SK-N-SH treated with all-trans-retinoic acid at 6 μM for 48 hours (cell line): ENCODE results near the gene ZNF160.
A peak's percentile ranks its signal among the peaks of the same experiment; 100 is the strongest.

ENCODE experiments used
- ATAC-seq: fragments of 200-7000 bp; cut with Tn5 transposase; 3 replicates; pipeline ENCODE4 v1.9.1; 2020; ENCODE audit warnings: mild to moderate bottlenecking, moderate library complexity
- ARNTL ChIP-seq: fragments of 450-650 bp; formaldehyde crosslinking; IDR thresholded peaks from 2 replicates; pipeline ENCODE4 v1.5.0; 2020; ENCODE audit warnings: low read depth, mild to moderate bottlenecking, moderate library complexity, borderline replicate concordance
- CSDC2 ChIP-seq: fragments of 250-450 bp; sonication (Bioruptor Pico); IDR thresholded peaks from 2 replicates; pipeline ENCODE4 v1.5.0; 2020; ENCODE audit warnings: mild to moderate bottlenecking, moderate library complexity
- ESRRG ChIP-seq: fragments of 250-450 bp; sonication (Bioruptor Pico); IDR thresholded peaks from 2 replicates; pipeline ENCODE4 v1.6.1; 2021; ENCODE audit warnings: mild to moderate bottlenecking
- GLIS3 ChIP-seq: fragments of 250-450 bp; sonication (Bioruptor Pico); IDR thresholded peaks from 2 replicates; pipeline ENCODE4 v1.5.0; 2020; ENCODE audit warnings: mild to moderate bottlenecking, moderate library complexity
- PPARA ChIP-seq: fragments of 250-450 bp; sonication (Bioruptor Pico); IDR thresholded peaks from 2 replicates; pipeline ENCODE4 v1.5.0; 2020; ENCODE audit warnings: mild to moderate bottlenecking, borderline replicate concordance
- RARB ChIP-seq: fragments of 250-450 bp; sonication (Bioruptor Pico); IDR thresholded peaks from 2 replicates; pipeline ENCODE4 v1.8.0; 2021; ENCODE audit warnings: mild to moderate bottlenecking, moderate library complexity
- SNAI2 ChIP-seq: fragments of 250-450 bp; sonication (Bioruptor Pico); IDR thresholded peaks from 2 replicates; pipeline ENCODE4 v1.5.0; 2020; ENCODE audit warnings: mild to moderate bottlenecking, moderate library complexity
- TCF4 ChIP-seq: fragments of 250-450 bp; sonication (Bioruptor Pico); IDR thresholded peaks from 2 replicates; pipeline ENCODE4 v1.8.0; 2021; ENCODE audit warnings: mild to moderate bottlenecking, moderate library complexity, borderline replicate concordance
- TOX ChIP-seq: fragments of 250-450 bp; sonication (Bioruptor Pico); IDR thresholded peaks from 2 replicates; pipeline ENCODE4 v1.8.0; 2021; ENCODE audit warnings: mild to moderate bottlenecking, moderate library complexity, borderline replicate concordance
- ZC3H10 ChIP-seq: fragments of 250-450 bp; sonication (Bioruptor Pico); IDR thresholded peaks from 2 replicates; pipeline ENCODE4 v1.5.1; 2021; ENCODE audit warnings: mild to moderate bottlenecking, moderate library complexity
- ZFP3 ChIP-seq: fragments of 250-450 bp; sonication (Bioruptor Pico); IDR thresholded peaks from 2 replicates; pipeline ENCODE4 v1.5.0; 2020; ENCODE audit warnings: mild to moderate bottlenecking, moderate library complexity
- ZFP30 ChIP-seq: fragments of 450-650 bp; formaldehyde crosslinking; IDR thresholded peaks from 2 replicates; pipeline ENCODE4 v1.5.0; 2022; ENCODE audit warnings: mild to moderate bottlenecking, moderate library complexity
- ZNF565 ChIP-seq: fragments of 450-650 bp; formaldehyde crosslinking; conservative IDR thresholded peaks from 2 replicates; pipeline ENCODE4 v1.5.0; 2020; ENCODE audit warnings: low read depth, mild to moderate bottlenecking, moderate library complexity
- ZNF70 ChIP-seq: fragments of 450-650 bp; formaldehyde crosslinking; IDR thresholded peaks from 2 replicates; pipeline ENCODE4 v1.5.0; 2020; ENCODE audit warnings: mild to moderate bottlenecking, moderate library complexity
- ZNF8 ChIP-seq: fragments of 450-650 bp; formaldehyde crosslinking; IDR thresholded peaks from 2 replicates; pipeline ENCODE4 v1.5.0; 2020; ENCODE audit warnings: mild to moderate bottlenecking, moderate library complexity
- TF ChIP-seq, protein P1 (sequence below): fragments of 250-450 bp; sonication (Bioruptor Pico); IDR thresholded peaks from 2 replicates; pipeline ENCODE4 v1.8.0; 2020; ENCODE audit warnings: mild to moderate bottlenecking, moderate library complexity, borderline replicate concordance
- TF ChIP-seq, protein P2 (sequence below): fragments of 250-450 bp; sonication (Bioruptor Pico); IDR thresholded peaks from 2 replicates; pipeline ENCODE4 v1.8.0; 2021; ENCODE audit warnings: low read depth, mild to moderate bottlenecking, moderate library complexity, borderline replicate concordance
- TF ChIP-seq, protein P3 (sequence below): fragments of 250-450 bp; sonication (Bioruptor Pico); IDR thresholded peaks from 2 replicates; pipeline ENCODE4 v1.5.0; 2020; ENCODE audit warnings: mild to moderate bottlenecking, moderate library complexity
- TF ChIP-seq, protein P4 (sequence below): fragments of 250-450 bp; sonication (Bioruptor Pico); IDR thresholded peaks from 2 replicates; pipeline ENCODE4 v1.5.1; 2020; ENCODE audit warnings: low read depth, mild to moderate bottlenecking, moderate library complexity
- TF ChIP-seq, protein P5 (sequence below): fragments of 250-450 bp; sonication (Bioruptor Pico); IDR thresholded peaks from 2 replicates; pipeline ENCODE4 v1.5.1; 2021; ENCODE audit warnings: mild to moderate bottlenecking, moderate library complexity

ZNF160 gene

DNA sequence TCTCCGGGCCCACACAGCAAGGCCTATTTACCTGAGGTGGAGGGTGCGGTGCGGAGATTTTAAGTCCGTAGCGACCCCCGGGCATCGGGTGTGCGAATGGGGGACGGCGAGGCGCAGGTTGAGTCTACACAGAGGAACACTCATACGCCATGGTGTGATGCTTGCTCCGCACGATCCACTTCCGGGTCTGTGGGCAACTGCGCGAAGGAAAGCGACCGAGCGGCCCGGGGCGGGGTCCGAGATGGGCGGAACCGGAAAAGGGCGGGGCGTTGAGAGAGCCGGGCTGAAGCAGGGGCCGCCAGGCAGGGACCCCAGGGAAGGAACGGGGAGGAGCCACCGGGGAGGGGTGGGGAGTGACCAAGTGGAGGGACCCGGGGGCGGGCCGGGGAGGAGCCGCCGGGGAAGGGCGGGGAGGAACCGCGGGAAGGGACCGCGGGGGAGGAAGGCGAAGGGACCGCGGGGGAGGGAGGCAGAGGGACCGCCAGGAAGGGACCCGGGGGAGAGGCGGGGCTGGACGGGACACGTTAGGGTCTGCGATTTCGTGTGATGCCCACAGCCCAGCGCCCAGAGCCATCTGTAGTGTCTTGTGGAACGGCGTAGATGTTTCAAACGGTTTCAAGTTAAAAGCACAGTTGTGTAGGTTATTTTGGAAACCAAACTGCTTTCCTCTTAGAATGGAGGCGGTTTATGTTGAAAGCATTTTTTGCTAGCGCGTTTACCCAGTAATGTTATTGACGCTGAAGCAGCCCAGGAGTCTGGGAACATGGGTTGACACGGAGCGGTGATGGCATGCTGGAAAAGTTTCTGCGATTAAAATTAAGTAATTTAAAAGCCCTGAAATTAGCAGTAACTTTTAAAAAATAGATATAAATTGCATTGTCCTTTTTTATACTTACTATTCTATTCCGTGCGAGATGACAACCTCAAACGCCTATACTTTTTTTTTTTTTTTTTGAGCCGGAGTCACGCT is at the start of gene ZNF160:
Gene ZNF160, minus strand, starts transcription at position 189 of the 970 bp plus-strand sequence. CDS start 17,146 bp downstream, outside the sequence.
- peak; percentile 96 for ATAC-seq
- no peak for TF ChIP-seq ZFP30 (CRISPR knock-in tag)
- no peak for TF ChIP-seq GLIS3 (CRISPR knock-in tag)
- no peak for TF ChIP-seq ZC3H10 (CRISPR knock-in tag)
- no peak for TF ChIP-seq ZFP3 (CRISPR knock-in tag)
- no peak for TF ChIP-seq ZNF565 (CRISPR knock-in tag)
- no peak for TF ChIP-seq CSDC2 (CRISPR knock-in tag)
- TF ChIP-seq ZNF70, result no peak
- TF ChIP-seq, protein P1, sequence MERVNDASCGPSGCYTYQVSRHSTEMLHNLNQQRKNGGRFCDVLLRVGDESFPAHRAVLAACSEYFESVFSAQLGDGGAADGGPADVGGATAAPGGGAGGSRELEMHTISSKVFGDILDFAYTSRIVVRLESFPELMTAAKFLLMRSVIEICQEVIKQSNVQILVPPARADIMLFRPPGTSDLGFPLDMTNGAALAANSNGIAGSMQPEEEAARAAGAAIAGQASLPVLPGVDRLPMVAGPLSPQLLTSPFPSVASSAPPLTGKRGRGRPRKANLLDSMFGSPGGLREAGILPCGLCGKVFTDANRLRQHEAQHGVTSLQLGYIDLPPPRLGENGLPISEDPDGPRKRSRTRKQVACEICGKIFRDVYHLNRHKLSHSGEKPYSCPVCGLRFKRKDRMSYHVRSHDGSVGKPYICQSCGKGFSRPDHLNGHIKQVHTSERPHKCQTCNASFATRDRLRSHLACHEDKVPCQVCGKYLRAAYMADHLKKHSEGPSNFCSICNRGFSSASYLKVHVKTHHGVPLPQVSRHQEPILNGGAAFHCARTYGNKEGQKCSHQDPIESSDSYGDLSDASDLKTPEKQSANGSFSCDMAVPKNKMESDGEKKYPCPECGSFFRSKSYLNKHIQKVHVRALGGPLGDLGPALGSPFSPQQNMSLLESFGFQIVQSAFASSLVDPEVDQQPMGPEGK (CRISPR knock-in tag), result no peak
- TF ChIP-seq SNAI2 (CRISPR knock-in tag), result no peak
- TF ChIP-seq TCF4 (CRISPR knock-in tag), result no peak
- TF ChIP-seq, protein P2, sequence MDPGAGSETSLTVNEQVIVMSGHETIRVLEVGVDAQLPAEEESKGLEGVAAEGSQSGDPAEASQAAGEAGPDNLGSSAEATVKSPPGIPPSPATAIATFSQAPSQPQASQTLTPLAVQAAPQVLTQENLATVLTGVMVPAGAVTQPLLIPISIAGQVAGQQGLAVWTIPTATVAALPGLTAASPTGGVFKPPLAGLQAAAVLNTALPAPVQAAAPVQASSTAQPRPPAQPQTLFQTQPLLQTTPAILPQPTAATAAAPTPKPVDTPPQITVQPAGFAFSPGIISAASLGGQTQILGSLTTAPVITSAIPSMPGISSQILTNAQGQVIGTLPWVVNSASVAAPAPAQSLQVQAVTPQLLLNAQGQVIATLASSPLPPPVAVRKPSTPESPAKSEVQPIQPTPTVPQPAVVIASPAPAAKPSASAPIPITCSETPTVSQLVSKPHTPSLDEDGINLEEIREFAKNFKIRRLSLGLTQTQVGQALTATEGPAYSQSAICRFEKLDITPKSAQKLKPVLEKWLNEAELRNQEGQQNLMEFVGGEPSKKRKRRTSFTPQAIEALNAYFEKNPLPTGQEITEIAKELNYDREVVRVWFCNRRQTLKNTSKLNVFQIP (CRISPR knock-in tag), result no peak
- TF ChIP-seq ZNF8 (CRISPR knock-in tag), result no peak
- TF ChIP-seq PPARA (CRISPR knock-in tag), result no peak
- no peak for TF ChIP-seq TOX (CRISPR knock-in tag)
- TF ChIP-seq, protein P3, sequence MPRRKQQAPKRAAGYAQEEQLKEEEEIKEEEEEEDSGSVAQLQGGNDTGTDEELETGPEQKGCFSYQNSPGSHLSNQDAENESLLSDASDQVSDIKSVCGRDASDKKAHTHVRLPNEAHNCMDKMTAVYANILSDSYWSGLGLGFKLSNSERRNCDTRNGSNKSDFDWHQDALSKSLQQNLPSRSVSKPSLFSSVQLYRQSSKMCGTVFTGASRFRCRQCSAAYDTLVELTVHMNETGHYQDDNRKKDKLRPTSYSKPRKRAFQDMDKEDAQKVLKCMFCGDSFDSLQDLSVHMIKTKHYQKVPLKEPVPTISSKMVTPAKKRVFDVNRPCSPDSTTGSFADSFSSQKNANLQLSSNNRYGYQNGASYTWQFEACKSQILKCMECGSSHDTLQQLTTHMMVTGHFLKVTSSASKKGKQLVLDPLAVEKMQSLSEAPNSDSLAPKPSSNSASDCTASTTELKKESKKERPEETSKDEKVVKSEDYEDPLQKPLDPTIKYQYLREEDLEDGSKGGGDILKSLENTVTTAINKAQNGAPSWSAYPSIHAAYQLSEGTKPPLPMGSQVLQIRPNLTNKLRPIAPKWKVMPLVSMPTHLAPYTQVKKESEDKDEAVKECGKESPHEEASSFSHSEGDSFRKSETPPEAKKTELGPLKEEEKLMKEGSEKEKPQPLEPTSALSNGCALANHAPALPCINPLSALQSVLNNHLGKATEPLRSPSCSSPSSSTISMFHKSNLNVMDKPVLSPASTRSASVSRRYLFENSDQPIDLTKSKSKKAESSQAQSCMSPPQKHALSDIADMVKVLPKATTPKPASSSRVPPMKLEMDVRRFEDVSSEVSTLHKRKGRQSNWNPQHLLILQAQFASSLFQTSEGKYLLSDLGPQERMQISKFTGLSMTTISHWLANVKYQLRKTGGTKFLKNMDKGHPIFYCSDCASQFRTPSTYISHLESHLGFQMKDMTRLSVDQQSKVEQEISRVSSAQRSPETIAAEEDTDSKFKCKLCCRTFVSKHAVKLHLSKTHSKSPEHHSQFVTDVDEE (CRISPR knock-in tag), result no peak

DNA sequence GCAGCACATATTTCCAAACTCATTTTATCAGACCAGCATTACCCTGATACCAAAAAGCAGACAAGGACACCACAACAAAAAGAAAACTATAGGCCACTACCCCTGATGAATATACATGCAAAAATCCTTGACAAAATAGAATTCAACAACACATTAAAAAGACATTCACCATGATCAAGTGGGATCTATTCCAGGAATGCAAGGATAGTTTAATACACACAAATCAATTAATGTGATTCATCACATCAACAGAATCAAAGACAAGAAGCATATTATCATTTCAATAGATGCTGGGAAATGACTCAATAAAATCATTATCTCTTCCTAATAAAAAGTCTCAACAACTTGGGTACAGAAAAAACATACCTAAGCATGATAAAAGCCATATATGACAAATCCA is 44.4 kb upstream of the ZNF160 start:
- TF ChIP-seq PPARA (CRISPR knock-in tag) (no peak), SNAI2 (CRISPR knock-in tag) (no peak), RARB (CRISPR knock-in tag) (no peak), GLIS3 (CRISPR knock-in tag) (no peak), ZNF565 (CRISPR knock-in tag) (no peak), ARNTL (CRISPR knock-in tag) (no peak)
- TF ChIP-seq, protein P4, sequence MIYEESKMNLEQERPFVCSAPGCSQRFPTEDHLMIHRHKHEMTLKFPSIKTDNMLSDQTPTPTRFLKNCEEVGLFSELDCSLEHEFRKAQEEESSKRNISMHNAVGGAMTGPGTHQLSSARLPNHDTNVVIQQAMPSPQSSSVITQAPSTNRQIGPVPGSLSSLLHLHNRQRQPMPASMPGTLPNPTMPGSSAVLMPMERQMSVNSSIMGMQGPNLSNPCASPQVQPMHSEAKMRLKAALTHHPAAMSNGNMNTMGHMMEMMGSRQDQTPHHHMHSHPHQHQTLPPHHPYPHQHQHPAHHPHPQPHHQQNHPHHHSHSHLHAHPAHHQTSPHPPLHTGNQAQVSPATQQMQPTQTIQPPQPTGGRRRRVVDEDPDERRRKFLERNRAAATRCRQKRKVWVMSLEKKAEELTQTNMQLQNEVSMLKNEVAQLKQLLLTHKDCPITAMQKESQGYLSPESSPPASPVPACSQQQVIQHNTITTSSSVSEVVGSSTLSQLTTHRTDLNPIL (CRISPR knock-in tag), result no peak
- TF ChIP-seq, protein P2 (CRISPR knock-in tag), result no peak
- ATAC-seq, result no peak

DNA sequence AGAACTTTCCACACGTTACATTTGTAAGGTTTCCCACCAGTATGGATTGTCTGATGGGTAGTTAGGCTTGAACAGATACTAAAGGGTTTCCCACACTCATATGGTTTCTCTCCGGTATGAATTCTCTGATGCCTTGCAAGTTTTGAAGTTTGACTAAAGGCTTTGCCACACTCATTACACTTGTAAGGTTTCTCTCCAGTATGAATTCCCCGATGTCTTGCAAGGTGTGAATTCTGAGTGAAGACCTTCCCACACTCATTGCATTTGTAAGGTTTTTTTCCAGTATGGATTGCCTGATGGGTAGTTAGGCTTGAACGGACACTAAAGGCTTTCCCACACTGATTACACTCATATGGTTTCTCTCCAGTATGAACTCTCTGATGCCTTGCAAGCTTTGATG is 37.1 kb upstream of the ZNF160 start:
- no peak for ATAC-seq
- TF ChIP-seq ZFP3 (CRISPR knock-in tag), result no peak
- no peak for TF ChIP-seq ZNF8 (CRISPR knock-in tag)
- TF ChIP-seq, protein P4 (CRISPR knock-in tag), result no peak
- TF ChIP-seq, protein P5, sequence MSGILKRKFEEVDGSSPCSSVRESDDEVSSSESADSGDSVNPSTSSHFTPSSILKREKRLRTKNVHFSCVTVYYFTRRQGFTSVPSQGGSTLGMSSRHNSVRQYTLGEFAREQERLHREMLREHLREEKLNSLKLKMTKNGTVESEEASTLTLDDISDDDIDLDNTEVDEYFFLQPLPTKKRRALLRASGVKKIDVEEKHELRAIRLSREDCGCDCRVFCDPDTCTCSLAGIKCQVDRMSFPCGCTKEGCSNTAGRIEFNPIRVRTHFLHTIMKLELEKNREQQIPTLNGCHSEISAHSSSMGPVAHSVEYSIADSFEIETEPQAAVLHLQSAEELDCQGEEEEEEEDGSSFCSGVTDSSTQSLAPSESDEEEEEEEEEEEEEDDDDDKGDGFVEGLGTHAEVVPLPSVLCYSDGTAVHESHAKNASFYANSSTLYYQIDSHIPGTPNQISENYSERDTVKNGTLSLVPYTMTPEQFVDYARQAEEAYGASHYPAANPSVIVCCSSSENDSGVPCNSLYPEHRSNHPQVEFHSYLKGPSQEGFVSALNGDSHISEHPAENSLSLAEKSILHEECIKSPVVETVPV, result no peak
- no peak for TF ChIP-seq ZNF70
- no peak for TF ChIP-seq TCF4 (CRISPR knock-in tag)
- no peak for TF ChIP-seq ZFP30 (CRISPR knock-in tag)
- TF ChIP-seq ARNTL (CRISPR knock-in tag), result no peak
- no peak for TF ChIP-seq TOX (CRISPR knock-in tag)
- no peak for TF ChIP-seq ZC3H10 (CRISPR knock-in tag)
- TF ChIP-seq ESRRG (CRISPR knock-in tag), result no peak
